CD4-positive, alpha-beta T cell treated with Interleukin-6 at 100 ng/mL for 8 hours (primary cell): ENCODE measurements around the gene XNDC1N.
"Not testable (repeated sequence)": the region's sequence is repeated elsewhere in the genome, so short reads cannot be mapped to it uniquely, and the experiment has no call there.

ENCODE experiments used
- DNase-seq: peaks from one replicate; pipeline ENCODE4 v3.0.0-alpha.2; 2020; ENCODE audit warnings: mixed read lengths, low spot score

The XNDC1N gene

GRCh38 chr11:71931245-71931602, 2.8 kb upstream of the XNDC1N start:
- DNase-seq, result no peak

- DNase-seq, result no peak
Observed at GRCh38 chr11:71930556-71931244, 2.3 kb upstream of the XNDC1N start.

- no peak for DNase-seq
Observed at GRCh38 chr11:71929491-71929890, 1.1 kb upstream of the XNDC1N start.

- DNase-seq, result peak; percentile 95
Observed at GRCh38 chr11:71928737-71929443, 496 bp upstream of the XNDC1N start, which contains the start of gene RNF121. TSS of gene RNF121 (plus strand) at chr11:71929046. CDS start at chr11:71929062, 16 bp downstream.

GRCh38 chr11:71917646-71918140, 10.7 kb downstream of the XNDC1N start:
- DNase-seq, result no peak

GRCh38 chr11:71914617-71915189, 13.7 kb downstream of the XNDC1N start:
- no peak for DNase-seq

- DNase-seq, result no peak
Observed at GRCh38 chr11:71913756-71914526, 14.5 kb downstream of the XNDC1N start.

GRCh38 chr11:71911986-71912340, 16.4 kb downstream of the XNDC1N start:
- DNase-seq, result not testable (repeated sequence)

GRCh38 chr11:71911321-71911985, 16.9 kb downstream of the XNDC1N start:
- not testable (repeated sequence) for DNase-seq

GRCh38 chr11:71910775-71911174, 17.6 kb downstream of the XNDC1N start:
- not testable (repeated sequence) for DNase-seq

- DNase-seq, result no peak
Observed at GRCh38 chr11:71908218-71908617, 20.2 kb downstream of the XNDC1N start.

- not testable (repeated sequence) for DNase-seq
Observed at GRCh38 chr11:71901137-71901536, 27.3 kb downstream of the XNDC1N start.

GRCh38 chr11:71895961-71896360, 32.4 kb downstream of the XNDC1N start:
- DNase-seq, result no peak

- not testable (repeated sequence) for DNase-seq
Observed at GRCh38 chr11:71889181-71889872, 39.1 kb downstream of the XNDC1N start.

GRCh38 chr11:71888335-71889010, 39.9 kb downstream of the XNDC1N start:
- not testable (repeated sequence) for DNase-seq

GRCh38 chr11:71885806-71886205, 42.6 kb downstream of the XNDC1N start:
- not testable (repeated sequence) for DNase-seq
